Placental pericyte (primary cell): ENCODE results near the gene ANAPC1. TPM values are rescaled to one million over a fixed set of nuclear protein-coding genes. Genes with fewer than 3 reads are reported as not detected.

ENCODE experiments used
- small RNA-seq: library from RNA; depleted of rRNA; stranded (forward); fragments of <200 nt; gene quantifications from one replicate; pipeline ENCODE3, GENCODE V24; 2012; ENCODE audit warnings: low replicate concordance
- total RNA-seq: library from RNA; depleted of rRNA; stranded (reverse); fragments of >200 nt; gene quantifications from 2 replicates; pipeline ENCODE4 v1.2.3, GENCODE V29; 2012

ANAPC1 gene, protein sequence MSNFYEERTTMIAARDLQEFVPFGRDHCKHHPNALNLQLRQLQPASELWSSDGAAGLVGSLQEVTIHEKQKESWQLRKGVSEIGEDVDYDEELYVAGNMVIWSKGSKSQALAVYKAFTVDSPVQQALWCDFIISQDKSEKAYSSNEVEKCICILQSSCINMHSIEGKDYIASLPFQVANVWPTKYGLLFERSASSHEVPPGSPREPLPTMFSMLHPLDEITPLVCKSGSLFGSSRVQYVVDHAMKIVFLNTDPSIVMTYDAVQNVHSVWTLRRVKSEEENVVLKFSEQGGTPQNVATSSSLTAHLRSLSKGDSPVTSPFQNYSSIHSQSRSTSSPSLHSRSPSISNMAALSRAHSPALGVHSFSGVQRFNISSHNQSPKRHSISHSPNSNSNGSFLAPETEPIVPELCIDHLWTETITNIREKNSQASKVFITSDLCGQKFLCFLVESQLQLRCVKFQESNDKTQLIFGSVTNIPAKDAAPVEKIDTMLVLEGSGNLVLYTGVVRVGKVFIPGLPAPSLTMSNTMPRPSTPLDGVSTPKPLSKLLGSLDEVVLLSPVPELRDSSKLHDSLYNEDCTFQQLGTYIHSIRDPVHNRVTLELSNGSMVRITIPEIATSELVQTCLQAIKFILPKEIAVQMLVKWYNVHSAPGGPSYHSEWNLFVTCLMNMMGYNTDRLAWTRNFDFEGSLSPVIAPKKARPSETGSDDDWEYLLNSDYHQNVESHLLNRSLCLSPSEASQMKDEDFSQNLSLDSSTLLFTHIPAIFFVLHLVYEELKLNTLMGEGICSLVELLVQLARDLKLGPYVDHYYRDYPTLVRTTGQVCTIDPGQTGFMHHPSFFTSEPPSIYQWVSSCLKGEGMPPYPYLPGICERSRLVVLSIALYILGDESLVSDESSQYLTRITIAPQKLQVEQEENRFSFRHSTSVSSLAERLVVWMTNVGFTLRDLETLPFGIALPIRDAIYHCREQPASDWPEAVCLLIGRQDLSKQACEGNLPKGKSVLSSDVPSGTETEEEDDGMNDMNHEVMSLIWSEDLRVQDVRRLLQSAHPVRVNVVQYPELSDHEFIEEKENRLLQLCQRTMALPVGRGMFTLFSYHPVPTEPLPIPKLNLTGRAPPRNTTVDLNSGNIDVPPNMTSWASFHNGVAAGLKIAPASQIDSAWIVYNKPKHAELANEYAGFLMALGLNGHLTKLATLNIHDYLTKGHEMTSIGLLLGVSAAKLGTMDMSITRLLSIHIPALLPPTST (N-terminal part only)
- total RNA-seq = 43.8 and 98.6 TPM in 2 replicates

DNA sequence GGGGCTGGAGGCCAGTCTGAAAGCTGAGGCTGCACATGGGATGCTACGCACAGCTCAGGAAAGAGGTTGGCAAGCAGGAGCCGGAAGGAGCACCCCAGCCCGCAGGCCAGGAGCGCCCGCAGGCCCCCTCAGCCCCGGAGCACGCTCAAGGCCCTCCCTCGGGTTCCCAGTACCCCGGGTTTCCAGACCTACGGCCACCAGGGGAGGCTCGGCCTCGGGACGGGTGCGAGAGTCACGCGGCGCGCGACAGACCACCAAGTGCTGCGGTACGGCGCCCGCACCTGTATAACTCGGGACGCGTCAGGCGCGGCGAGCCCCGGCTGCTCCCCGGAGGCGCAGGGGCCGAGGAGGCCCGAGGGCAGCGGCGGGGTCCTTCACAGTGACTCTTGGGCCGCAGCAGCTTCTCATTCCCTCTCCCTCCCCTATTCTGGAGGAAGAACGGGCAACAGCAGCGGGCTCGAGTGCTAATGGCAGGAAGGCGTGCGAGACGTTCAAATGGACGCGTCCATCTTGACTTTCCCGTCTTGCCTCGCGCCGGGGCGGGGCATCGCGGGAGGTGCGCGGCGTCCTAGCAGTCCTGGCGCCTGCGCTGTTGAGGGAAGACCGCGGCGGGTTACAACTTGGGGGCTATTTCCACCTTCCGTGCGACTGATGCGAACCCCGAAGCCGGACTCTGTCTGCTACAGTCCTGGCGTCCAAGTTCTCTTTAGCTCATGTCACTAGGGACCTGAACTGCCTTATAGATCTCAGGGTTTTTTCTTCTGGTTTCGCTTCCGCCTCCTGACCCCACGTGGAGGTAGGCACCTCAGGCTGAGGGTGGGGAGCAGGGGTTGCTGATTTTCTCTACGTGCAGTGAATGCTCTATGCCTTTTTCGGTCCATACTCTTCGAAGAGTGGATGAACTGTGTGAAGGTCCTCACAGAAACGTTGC lies at the start of gene ANAPC1:
TSS of gene ANAPC1 (minus strand) at position 533 of the 931 bp plus-strand sequence. CDS start 3,368 bp downstream, outside the sequence.

DNA sequence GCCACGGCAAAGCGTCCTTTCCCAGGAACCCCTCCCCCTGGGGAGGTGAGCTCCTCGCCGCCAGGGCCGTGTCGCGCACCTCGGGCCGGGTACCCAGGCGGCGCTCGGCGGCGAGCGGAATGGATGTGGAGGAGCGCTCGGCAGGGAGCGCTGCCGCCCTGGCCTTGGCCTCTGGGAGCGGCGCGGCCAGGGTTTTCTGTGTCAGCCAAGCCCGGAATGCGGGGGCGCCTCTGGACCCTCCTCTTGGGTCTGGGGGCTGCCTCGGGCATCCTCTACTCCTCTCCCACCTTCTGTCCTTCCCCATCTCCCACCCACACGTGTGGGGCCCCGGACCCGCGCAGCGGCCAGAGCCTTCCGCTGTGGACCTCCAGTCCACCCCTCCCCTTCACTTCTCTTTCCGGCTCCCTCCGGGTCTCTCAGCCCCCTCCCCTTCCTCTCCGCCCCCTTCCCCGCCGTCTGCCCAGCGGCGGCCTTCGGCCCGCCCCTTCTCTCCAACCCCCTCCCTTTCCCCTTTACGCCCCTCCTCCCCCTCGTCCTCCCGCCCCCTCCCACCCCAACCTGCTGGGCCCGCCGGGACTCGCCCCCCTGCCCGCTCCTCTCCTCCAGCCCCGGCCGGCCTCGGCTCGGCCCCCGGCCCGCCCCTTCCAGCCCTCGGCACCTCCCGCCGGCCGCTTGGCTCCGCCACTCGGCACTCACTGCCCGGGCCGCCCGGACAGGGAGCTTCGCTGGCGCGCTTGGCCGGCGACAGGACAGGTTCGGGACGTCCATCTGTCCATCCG lies 14.1 kb upstream of the ANAPC1 start, which contains the start of gene MERTK:
TSS of gene MERTK (plus strand) at position 684 of the 779 bp plus-strand sequence. CDS start 129 bp downstream, outside the sequence.

Small RNAs within 50 kb of the gene (small RNA-seq; reads per million reads assigned to genes)
- not detected for gene MIR4771-2
- gene RN7SL297P = not detected

Other genes starting within 250 kb of the ANAPC1 start
- 0.14 and 0.44 TPM in 2 replicates for gene MERTK, start 14.4 kb upstream of the ANAPC1 start, total RNA-seq
- gene TMEM87B, start 171.1 kb upstream of the ANAPC1 start, total RNA-seq = 65.6 and 77.0 TPM in 2 replicates